NCI-H69 (cell line): ENCODE data around the gene THTPA.
A peak's percentile ranks its signal among the peaks of the same experiment; 100 is the strongest.

Experiments
- DNase-seq: peaks from one replicate; lab custom pipeline; 2025; lab: John Stamatoyannopoulos, UW

Gene THTPA

DNA sequence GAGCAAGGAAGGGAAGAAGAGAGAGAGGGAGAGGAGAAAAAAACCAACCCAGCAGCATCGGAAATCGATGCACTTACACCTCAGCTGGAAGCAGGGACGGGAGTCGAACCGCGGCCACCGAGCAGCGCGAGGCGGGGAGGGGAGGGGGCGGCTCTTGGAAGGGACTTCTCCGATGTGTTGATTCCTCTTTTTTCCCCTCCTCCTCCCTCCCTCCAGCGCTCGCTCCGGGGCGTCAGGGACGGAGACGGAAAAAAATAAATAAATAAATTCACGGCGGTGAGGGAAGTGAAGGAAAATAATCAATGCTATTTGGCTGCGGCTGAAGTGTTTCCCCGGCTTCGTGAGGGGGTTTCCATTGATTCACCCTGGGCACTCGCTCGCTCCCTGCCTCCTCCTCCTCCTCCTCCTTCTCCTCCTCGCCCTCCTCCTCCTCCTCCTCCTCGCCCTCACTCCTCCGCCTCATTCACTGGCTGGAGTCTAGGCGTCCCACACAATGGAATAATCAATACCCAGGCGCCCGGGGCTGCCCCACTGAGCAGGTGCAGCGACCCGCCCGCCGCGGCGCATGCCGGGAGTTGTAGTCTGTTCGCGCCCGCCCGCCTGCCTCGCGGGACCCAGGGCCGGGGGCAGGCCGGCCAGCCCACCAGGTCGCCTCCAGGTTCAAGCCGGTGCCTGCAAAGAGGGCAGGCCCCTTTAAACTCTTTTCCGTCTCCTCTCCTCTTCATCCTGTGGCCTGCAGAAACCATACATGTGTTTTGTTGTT is 4.6 kb upstream of the THTPA start, which contains the start of gene ZFHX2:
Gene ZFHX2 (minus strand): TSS at position 500 of the 763 bp plus-strand sequence. CDS start 16,440 bp downstream, outside the sequence.
- DNase-seq: peak; percentile 98

GRCh38 chr14:23555533-23555881 is 564 bp upstream of the THTPA start:
- DNase-seq: no peak

- DNase-seq: peak; percentile 40
Observed at GRCh38 chr14:23556700-23557440, 799 bp downstream of the THTPA start.

- no peak for DNase-seq
Observed at GRCh38 chr14:23557521-23557920, 1.4 kb downstream of the THTPA start.

DNA sequence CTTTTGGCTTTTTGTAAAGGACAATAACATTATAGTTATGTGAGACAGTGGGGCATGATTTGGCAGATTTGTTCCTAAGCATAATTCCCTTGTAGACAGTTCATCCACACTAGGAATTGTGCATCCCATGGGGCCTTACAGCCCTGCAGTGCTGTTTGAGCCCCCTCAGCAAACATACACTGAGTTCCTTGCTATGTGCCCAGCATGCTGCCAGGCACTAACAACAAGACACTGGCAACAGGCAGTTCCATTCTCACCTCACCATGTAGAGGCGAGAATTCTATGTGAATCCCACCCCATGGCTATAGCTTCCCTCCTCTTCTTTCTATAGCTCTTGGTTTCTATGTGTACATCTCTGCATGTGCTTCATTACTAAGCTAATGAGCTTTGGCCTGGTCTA is 1.9 kb downstream of the THTPA start:
- DNase-seq: no peak

- no peak for DNase-seq
Observed at GRCh38 chr14:23558346-23559009, 2.4 kb downstream of the THTPA start.

- DNase-seq: peak; percentile 80
Observed at GRCh38 chr14:23559010-23559925, 3.2 kb downstream of the THTPA start.

GRCh38 chr14:23559926-23560520 is 4.0 kb downstream of the THTPA start:
- no peak for DNase-seq

DNA sequence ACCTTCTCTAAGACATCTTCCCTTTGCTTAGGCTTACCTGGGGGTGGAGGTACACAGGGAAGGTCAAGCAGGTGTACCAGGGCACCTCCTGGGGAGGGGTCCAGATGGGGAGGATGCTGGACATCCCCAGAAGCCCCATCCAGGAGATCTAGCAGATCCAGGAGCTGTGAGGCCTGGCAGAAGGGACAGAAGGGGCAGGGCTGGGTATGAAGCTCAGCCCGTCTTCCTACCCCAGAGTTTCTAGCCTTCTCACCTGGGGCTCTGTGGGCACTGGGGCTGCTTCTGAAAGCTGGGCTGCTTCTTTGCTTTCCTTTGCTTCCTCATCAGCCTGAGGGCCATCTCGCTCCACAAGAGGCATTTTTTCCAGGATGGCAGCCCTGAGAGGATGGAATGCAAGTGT is 5.2 kb downstream of the THTPA start:
- DNase-seq: no peak

- DNase-seq: no peak
Observed at GRCh38 chr14:23561873-23562821, 6.1 kb downstream of the THTPA start.

DNA sequence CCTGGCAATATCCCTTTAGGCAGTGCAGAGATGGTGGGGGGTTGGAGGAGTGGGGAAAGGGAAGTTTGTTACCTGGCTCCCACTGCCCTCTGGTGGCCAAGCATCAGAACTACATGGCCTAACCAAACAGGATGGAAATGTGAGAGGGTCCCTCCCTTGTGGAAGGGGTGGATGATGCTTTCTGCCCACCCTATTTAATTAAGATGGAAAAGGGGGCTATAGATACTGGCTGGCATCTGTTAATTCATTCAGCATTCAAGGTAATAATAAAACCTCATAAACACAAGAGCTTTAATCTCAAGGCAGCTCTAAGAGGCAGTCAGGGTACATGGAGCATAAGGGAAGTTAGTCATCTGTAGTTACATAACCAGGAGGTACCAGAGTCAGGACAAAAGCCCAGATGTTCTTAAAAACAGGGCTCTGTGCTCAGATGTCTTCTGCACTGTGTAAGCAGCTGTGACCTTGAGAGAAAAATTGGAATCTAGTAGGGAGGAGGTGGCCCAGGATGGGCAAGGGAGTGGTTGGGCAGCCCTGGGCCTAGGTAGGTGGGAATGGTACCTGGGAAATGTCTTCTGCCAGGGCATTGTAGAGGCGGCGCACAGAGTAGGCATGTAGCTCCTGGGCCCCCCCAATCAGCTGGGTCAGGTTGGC is 6.9 kb downstream of the THTPA start:
- peak; percentile 75 for DNase-seq

DNA sequence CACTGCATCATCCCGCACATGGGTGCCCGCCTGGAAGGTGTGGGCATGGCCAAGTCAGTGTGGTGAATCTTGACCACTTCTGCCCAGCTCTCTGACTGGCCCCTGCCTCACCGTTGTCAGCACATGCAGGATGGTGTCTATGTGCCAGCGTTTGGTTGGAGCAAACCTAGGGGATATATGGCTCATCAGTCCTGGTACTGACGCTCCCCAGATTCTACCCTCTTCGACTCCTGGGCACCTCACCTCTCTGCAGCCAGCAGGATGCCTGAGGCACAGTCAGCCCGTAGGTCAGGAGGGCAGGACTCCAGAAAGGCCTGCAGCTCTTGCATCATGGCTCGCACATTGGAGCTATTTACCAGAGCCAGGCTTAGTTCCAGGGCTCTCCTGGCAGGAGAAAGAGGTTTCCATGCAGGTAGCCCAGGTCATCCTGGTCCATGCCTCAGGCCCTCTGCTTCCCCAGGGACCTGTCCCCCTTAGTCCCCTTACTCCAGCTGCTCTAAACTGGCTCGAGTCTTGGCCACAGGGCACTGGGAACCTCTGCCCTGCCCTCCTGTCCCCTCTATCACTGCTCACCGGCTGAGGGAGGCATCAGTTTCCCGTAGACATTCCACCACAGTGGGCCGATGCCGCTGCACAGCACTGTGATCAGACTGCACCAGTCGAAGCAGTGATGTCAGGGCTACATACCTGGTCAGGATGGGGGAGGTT is 7.6 kb downstream of the THTPA start:
- no peak for DNase-seq

- no peak for DNase-seq
Observed at GRCh38 chr14:23564181-23564812, 8.2 kb downstream of the THTPA start.

GRCh38 chr14:23564876-23565275 is 8.8 kb downstream of the THTPA start:
- no peak for DNase-seq

GRCh38 chr14:23565626-23566025 is 9.6 kb downstream of the THTPA start:
- no peak for DNase-seq

- DNase-seq: no peak
Observed at GRCh38 chr14:23566112-23566777, 10.2 kb downstream of the THTPA start.

DNA sequence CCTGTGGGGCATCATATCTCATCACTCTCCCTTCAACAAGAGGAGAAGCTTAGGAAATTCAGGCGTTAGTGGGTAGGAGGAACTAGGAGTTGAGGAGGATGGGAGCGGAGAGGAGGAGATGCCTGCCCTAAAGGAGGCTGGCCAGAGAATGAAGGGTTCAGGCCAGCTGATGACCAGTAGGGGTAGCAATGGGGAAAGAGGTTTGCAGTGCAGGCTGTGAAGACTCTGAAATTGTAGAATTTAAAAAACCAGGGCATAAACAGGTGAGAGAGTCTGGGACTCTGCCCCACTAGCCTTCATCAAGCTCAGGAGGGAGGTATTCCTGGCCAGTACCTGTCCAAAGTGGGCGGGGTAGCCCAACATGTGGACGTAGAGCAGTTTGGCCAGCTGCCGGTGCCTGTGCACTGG is 10.7 kb downstream of the THTPA start:
- DNase-seq: no peak
